D341Med (cell line): ENCODE measurements around the gene ETFB.

ENCODE experiments used
- DNase-seq: peaks from one replicate; pipeline ENCODE4 v3.0.0; 2012; ENCODE audit warnings: low spot score

Gene ETFB

GRCh38 chr19:51295382-51296126 is 70.6 kb downstream of the ETFB start:
- DNase-seq = no peak
